Keratinocyte (primary cell): ENCODE measurements around the gene VEGFB. TPM values are rescaled to one million over a fixed set of nuclear protein-coding genes. Genes with fewer than 3 reads are reported as not detected.

Experiments used
- DNase-seq: peaks from one replicate; pipeline ENCODE4 v3.0.0-alpha.2; 2011; ENCODE audit warnings: low read depth, missing footprints, low spot score
- FAIRE-seq: peaks from 2 replicates; lab custom pipeline; 2011; peaks lifted over from hg19 to GRCh38; lab: Jason Lieb, UNC
- H2AFZ ChIP-seq: 2 replicates; pipeline ENCODE4 v1.6.0; 2012; ENCODE audit warnings: low read length, control low read depth, inconsistent platforms; ENCODE audit not compliant: control insufficient read depth
- H3K27ac ChIP-seq: 2 replicates; pipeline ENCODE4 v1.5.1; 2011; ENCODE audit warnings: low read length; ENCODE audit not compliant: control insufficient read depth, insufficient read depth
- H3K27me3 ChIP-seq: 3 replicates; pipeline ENCODE4 v1.6.0; 2011; ENCODE audit warnings: low read length; ENCODE audit not compliant: control insufficient read depth, insufficient read depth; ENCODE audit errors: extremely low read depth
- H3K36me3 ChIP-seq, 2 experiments: 2 replicates in 1 of 2; 3 replicates in 1 of 2; pipeline ENCODE4 v1.5.1; 2011; ENCODE audit warnings: low read length in 2 of 2, mild to moderate bottlenecking in 1 of 2; ENCODE audit not compliant: control insufficient read depth in 2 of 2, insufficient read depth in 2 of 2; ENCODE audit errors: extremely low read depth in 1 of 2
- H3K4me1 ChIP-seq: 3 replicates; pipeline ENCODE4 v1.5.1; 2011; ENCODE audit warnings: low read length; ENCODE audit not compliant: control insufficient read depth, insufficient read depth; ENCODE audit errors: extremely low read depth
- H3K4me2 ChIP-seq: 3 replicates; pipeline ENCODE4 v1.6.0; 2011; ENCODE audit warnings: low read depth, low read length; ENCODE audit not compliant: control insufficient read depth, insufficient read depth; ENCODE audit errors: extremely low read depth
- H3K4me3 ChIP-seq, 3 experiments: fragments of 200-600 bp in 1 of 3; sonication (generic) in 1 of 3; 2 replicates in 2 of 3; 3 replicates in 1 of 3; pipeline ENCODE4 v1.5.1; 2011 to 2016; ENCODE audit warnings: low read length in 3 of 3, mild to moderate bottlenecking in 3 of 3, control low read depth in 2 of 3, inconsistent platforms in 1 of 3, low read depth in 1 of 3, mixed read lengths in 1 of 3, mixed run types in 1 of 3, moderate library complexity in 1 of 3; ENCODE audit not compliant: control insufficient read depth in 2 of 3, insufficient read depth in 2 of 3; ENCODE audit errors: extremely low read depth in 1 of 3
- H3K79me2 ChIP-seq: 2 replicates; pipeline ENCODE4 v1.6.0; 2012; ENCODE audit warnings: low read length; ENCODE audit not compliant: control insufficient read depth, insufficient read depth
- H3K9ac ChIP-seq: 3 replicates; pipeline ENCODE4 v1.6.0; 2011; ENCODE audit warnings: low read length; ENCODE audit not compliant: control insufficient read depth, insufficient read depth; ENCODE audit errors: extremely low read depth
- H3K9me1 ChIP-seq: 3 replicates; pipeline ENCODE4 v1.6.0; 2011; ENCODE audit warnings: low read length; ENCODE audit not compliant: control insufficient read depth, insufficient read depth; ENCODE audit errors: extremely low read depth
- H3K9me3 ChIP-seq: 2 replicates; pipeline ENCODE4 v1.5.1; 2012; ENCODE audit warnings: low read depth, low read length; ENCODE audit not compliant: control insufficient read depth
- H4K20me1 ChIP-seq: 3 replicates; pipeline ENCODE4 v1.6.0; 2011; ENCODE audit warnings: low read length; ENCODE audit not compliant: control insufficient read depth, insufficient read depth; ENCODE audit errors: extremely low read depth
- CTCF ChIP-seq, 3 experiments: IDR thresholded peaks in 1 of 3; conservative IDR thresholded peaks in 1 of 3; optimal IDR thresholded peaks in 1 of 3; 2 replicates in 2 of 3; 3 replicates in 1 of 3; pipeline versions ENCODE3 to v1.5.1; 2011; ENCODE audit warnings: low read length in 3 of 3, mild to moderate bottlenecking in 3 of 3, moderate library complexity in 2 of 3, control low read depth in 1 of 3, inconsistent platforms in 1 of 3; ENCODE audit not compliant: insufficient read depth in 2 of 3; ENCODE audit errors: extremely low read depth in 1 of 3
- EZH2 ChIP-seq: IDR thresholded peaks from one replicate; pipeline ENCODE4 v1.6.1; 2012; ENCODE audit warnings: inconsistent platforms, mild to moderate bottlenecking, low read length, moderate library complexity
- dilution Hi-C: fragments of 300-500 bp; cut with MboI; formaldehyde crosslinking; loops from one replicate; pipeline ENCODE4 v1.7.0; 2020; ENCODE audit warnings: low sequenced_read_pairs; ENCODE audit not compliant: extremely low pct_ligation_motif_present
- polyA plus RNA-seq, 5 experiments: library from polyadenylated mRNA; depleted of rRNA in 3 of 5; stranded (reverse) in 3 of 5; stranded (forward) in 1 of 5; unstranded in 1 of 5; fragments of >200 nt; gene quantifications; 1 replicate in 1 of 5; 2 replicates in 3 of 5; 3 replicates in 1 of 5; pipeline versions ENCODE4 v1.2.1 to v1.2.3, GENCODE V29; 2011 to 2012; ENCODE audit warnings: missing spikeins in 2 of 5, low read depth in 1 of 5, low replicate concordance in 1 of 5

VEGFB gene
- polyA plus RNA-seq, 1 donor (not counting 4 experiments of a cell fraction or from before 2014, with no cell fraction given), result 10.0 TPM

GRCh38 chr11:64283092-64283491 is 48.7 kb downstream of the VEGFB start:
- Histone ChIP-seq H3K9me1 (no peaks in the 10 kb centered on the region), H3K79me2 (peaks cover 13% of the 10 kb centered on the region), H3K4me1 (peaks cover 11% of the 10 kb centered on the region), H2AFZ (no peak overlapping the region), H4K20me1 (no peaks in the 10 kb centered on the region), H3K4me3 (peak overlapping the region in 2 of 3 experiments; percentile 86 to 91), H3K27ac (no peak overlapping the region), H3K4me2 (peak overlapping the region; percentile 98), H3K27me3 (no peaks in the 10 kb centered on the region), H3K36me3 (peaks cover 12 to 19% of the 10 kb centered on the region in 2 experiments), H3K9me3 (no peaks in the 10 kb centered on the region), H3K9ac (peak overlapping the region; percentile 35)
- TF ChIP-seq EZH2 (no peak), CTCF (optimal IDR thresholded peaks at IDR 0.05 in 1 of 3, IDR thresholded peaks at IDR 0.05 in 1 of 3, conservative IDR thresholded peaks at IDR 0.05 in 1 of 3; ENCODE audit: extremely low read depth in 1 of 3, insufficient read depth in 2 of 3, low read length in 3 of 3) (no peak)
- FAIRE-seq, result no peak
- no peak for DNase-seq
- dilution Hi-C loops, result no loop called here

GRCh38 chr11:64284048-64284961 is 49.9 kb downstream of the VEGFB start, which contains the start of gene BAD:
TSS of gene BAD (minus strand) at chr11:64284665. CDS start at chr11:64284368, 297 bp downstream.
- H3K9me1 ChIP-seq, result no peaks in the 10 kb centered on the region
- peaks cover 8 to 10% of the 10 kb centered on the region in 2 experiments for H3K36me3 ChIP-seq
- no peak for DNase-seq
- H3K4me2 ChIP-seq, result peak within 1 kb of the TSS; percentile 98
- H3K9me3 ChIP-seq, result no peaks in the 10 kb centered on the region
- dilution Hi-C loops, result no loop called here
- peaks cover 11% of the 10 kb centered on the region for H3K4me1 ChIP-seq
- H3K27ac ChIP-seq, result peak within 1 kb of the TSS; percentile 92
- peaks cover 11% of the 10 kb centered on the region for H3K79me2 ChIP-seq
- peak within 1 kb of the TSS; percentile 73 for H2AFZ ChIP-seq
- H3K27me3 ChIP-seq, result no peaks in the 10 kb centered on the region
- no peaks in the 10 kb centered on the region for H4K20me1 ChIP-seq
- H3K9ac ChIP-seq, result peak within 1 kb of the TSS; percentile 92
- TF ChIP-seq CTCF (optimal IDR thresholded peaks at IDR 0.05 in 1 of 3, IDR thresholded peaks at IDR 0.05 in 1 of 3, conservative IDR thresholded peaks at IDR 0.05 in 1 of 3; ENCODE audit: extremely low read depth in 1 of 3, insufficient read depth in 2 of 3, low read length in 3 of 3) (no peak), EZH2 (no peak)
- peak; percentile 55 for FAIRE-seq
- peak within 1 kb of the TSS; percentile 72 to 92 (median 91) for H3K4me3 ChIP-seq
